ENCODE data around the gene SLC35F1. TPM values are rescaled to one million over a fixed set of nuclear protein-coding genes. Genes with fewer than 3 reads are reported as not detected.
A peak's percentile ranks its signal among the peaks of the same experiment; 100 is the strongest.

Gene SLC35F1
- total RNA-seq, 1 donor from 2014 or later, result 4.5 TPM

GRCh38 chr6:118249680-118250079, 342.6 kb downstream of the SLC35F1 start:
- peaks cover 3% of the 10 kb centered on the region for H3K9me3 Mint-ChIP-seq (ENCODE audit: low read depth)
- H3K27me3 Mint-ChIP-seq, result no peaks in the 10 kb centered on the region
- DNase-seq (ENCODE audit: low spot score, unreplicated experiment), result no peak
- H3K36me3 Mint-ChIP-seq (ENCODE audit: insufficient read depth), result no peaks in the 10 kb centered on the region
- no peak overlapping the region for H3K4me3 Mint-ChIP-seq (ENCODE audit: low read depth)
- H3K27ac Mint-ChIP-seq, result no peak overlapping the region
- no peak for TF ChIP-seq CTCF (IDR thresholded peaks at IDR 0.05; ENCODE audit: unreplicated experiment)
- H3K4me1 Mint-ChIP-seq (ENCODE audit: low read depth), result no peaks in the 10 kb centered on the region

- H3K36me3 Mint-ChIP-seq (ENCODE audit: insufficient read depth), result no peaks in the 10 kb centered on the region
- no peak overlapping the region for H3K27ac Mint-ChIP-seq
- no peak for TF ChIP-seq CTCF (IDR thresholded peaks at IDR 0.05; ENCODE audit: unreplicated experiment)
- no peaks in the 10 kb centered on the region for H3K4me1 Mint-ChIP-seq (ENCODE audit: low read depth)
- H3K27me3 Mint-ChIP-seq, result no peaks in the 10 kb centered on the region
- no peak for DNase-seq (ENCODE audit: low spot score, unreplicated experiment)
- H3K4me3 Mint-ChIP-seq (ENCODE audit: low read depth), result no peak overlapping the region
- peaks cover 3% of the 10 kb centered on the region for H3K9me3 Mint-ChIP-seq (ENCODE audit: low read depth)
Observed at GRCh38 chr6:118252474-118252873, 345.4 kb downstream of the SLC35F1 start.

GRCh38 chr6:118253741-118254140, 346.7 kb downstream of the SLC35F1 start:
- Mint-ChIP-seq H3K4me1 (ENCODE audit: low read depth) (no peaks in the 10 kb centered on the region), H3K4me3 (ENCODE audit: low read depth) (no peak overlapping the region), H3K27ac (no peak overlapping the region), H3K36me3 (ENCODE audit: insufficient read depth) (no peaks in the 10 kb centered on the region), H3K27me3 (no peaks in the 10 kb centered on the region), H3K9me3 (ENCODE audit: low read depth) (no peaks in the 10 kb centered on the region)
- no peak for DNase-seq (ENCODE audit: low spot score, unreplicated experiment)
- TF ChIP-seq CTCF (IDR thresholded peaks at IDR 0.05; ENCODE audit: unreplicated experiment), result no peak

GRCh38 chr6:118260833-118261232, 353.8 kb downstream of the SLC35F1 start:
- H3K4me1 Mint-ChIP-seq (ENCODE audit: low read depth), result peaks cover 5% of the 10 kb centered on the region
- H3K27ac Mint-ChIP-seq, result no peak overlapping the region
- no peak overlapping the region for H3K4me3 Mint-ChIP-seq (ENCODE audit: low read depth)
- H3K36me3 Mint-ChIP-seq (ENCODE audit: insufficient read depth), result no peaks in the 10 kb centered on the region
- H3K27me3 Mint-ChIP-seq, result no peaks in the 10 kb centered on the region
- TF ChIP-seq CTCF (IDR thresholded peaks at IDR 0.05; ENCODE audit: unreplicated experiment), result no peak
- peaks cover 3% of the 10 kb centered on the region for H3K9me3 Mint-ChIP-seq (ENCODE audit: low read depth)
- no peak for DNase-seq (ENCODE audit: low spot score, unreplicated experiment)

- Mint-ChIP-seq H3K36me3 (ENCODE audit: insufficient read depth) (no peaks in the 10 kb centered on the region), H3K4me1 (ENCODE audit: low read depth) (peaks cover 5% of the 10 kb centered on the region), H3K27me3 (no peaks in the 10 kb centered on the region), H3K4me3 (ENCODE audit: low read depth) (no peak overlapping the region), H3K27ac (no peak overlapping the region), H3K9me3 (ENCODE audit: low read depth) (peaks cover 3% of the 10 kb centered on the region)
- peak; percentile 17 for DNase-seq (ENCODE audit: low spot score, unreplicated experiment)
- peak; percentile 57 for TF ChIP-seq CTCF (IDR thresholded peaks at IDR 0.05; ENCODE audit: unreplicated experiment)
Observed at GRCh38 chr6:118263921-118264486, 356.9 kb downstream of the SLC35F1 start.

Data from progenitor cell of endocrine pancreas (in vitro differentiated cells).